Upper lobe of right lung (tissue), 1 donor: ENCODE data around the gene COL13A1. TPM values are rescaled to one million over a fixed set of nuclear protein-coding genes. Genes with fewer than 3 reads are reported as not detected.

ENCODE experiments used
- ATAC-seq: fragments of 200-7000 bp; cut with Tn5 transposase; one replicate; pipeline ENCODE4 v1.9.1; 2020; ENCODE audit warnings: mild to moderate bottlenecking, moderate library complexity
- DNase-seq: peaks from one replicate; pipeline ENCODE4 v3.0.0-alpha.2; 2020
- H3K27ac ChIP-seq: fragments of 200-600 bp; one replicate; pipeline ENCODE4 v1.8.0; 2022
- H3K27me3 ChIP-seq: fragments of 200-600 bp; one replicate; pipeline ENCODE4 v1.8.0; 2022; ENCODE audit warnings: mild to moderate bottlenecking
- H3K36me3 ChIP-seq: fragments of 200-600 bp; one replicate; pipeline ENCODE4 v1.8.0; 2022
- H3K4me1 ChIP-seq: fragments of 200-600 bp; one replicate; pipeline ENCODE4 v1.8.0; 2022
- H3K4me3 ChIP-seq: fragments of 200-600 bp; one replicate; pipeline ENCODE4 v1.8.0; 2022; ENCODE audit warnings: mild to moderate bottlenecking
- H3K9me3 ChIP-seq: fragments of 200-600 bp; one replicate; pipeline ENCODE4 v1.8.0; 2022
- intact Hi-C: fragments of 100-400 bp; cut with DNase I; formaldehyde crosslinking; loops from one replicate; pipeline ENCODE4 v1.11.0; 2022
- total RNA-seq: library from RNA; stranded (reverse); fragmentation: NEBNext Ultra II Directional; extraction: Animal tissue kit (Norgen Biotek cat#: 25700); gene quantifications from one replicate; pipeline ENCODE4 v1.2.1, GENCODE V29; 2021
- TF ChIP-seq, protein P1 (sequence below): fragments of 200-600 bp; IDR thresholded peaks from one replicate; pipeline ENCODE4 v1.8.0; 2022; ENCODE audit warnings: antibody characterized with exemption
- donor health status: DM: no; HTN: yes; CAD: no; lungs with severe emphysema.

Gene COL13A1
- total RNA-seq, 1 donor from 2014 or later: 13.5 TPM

- ATAC-seq (no peak), DNase-seq (no peak)
- TF ChIP-seq, protein P1, sequence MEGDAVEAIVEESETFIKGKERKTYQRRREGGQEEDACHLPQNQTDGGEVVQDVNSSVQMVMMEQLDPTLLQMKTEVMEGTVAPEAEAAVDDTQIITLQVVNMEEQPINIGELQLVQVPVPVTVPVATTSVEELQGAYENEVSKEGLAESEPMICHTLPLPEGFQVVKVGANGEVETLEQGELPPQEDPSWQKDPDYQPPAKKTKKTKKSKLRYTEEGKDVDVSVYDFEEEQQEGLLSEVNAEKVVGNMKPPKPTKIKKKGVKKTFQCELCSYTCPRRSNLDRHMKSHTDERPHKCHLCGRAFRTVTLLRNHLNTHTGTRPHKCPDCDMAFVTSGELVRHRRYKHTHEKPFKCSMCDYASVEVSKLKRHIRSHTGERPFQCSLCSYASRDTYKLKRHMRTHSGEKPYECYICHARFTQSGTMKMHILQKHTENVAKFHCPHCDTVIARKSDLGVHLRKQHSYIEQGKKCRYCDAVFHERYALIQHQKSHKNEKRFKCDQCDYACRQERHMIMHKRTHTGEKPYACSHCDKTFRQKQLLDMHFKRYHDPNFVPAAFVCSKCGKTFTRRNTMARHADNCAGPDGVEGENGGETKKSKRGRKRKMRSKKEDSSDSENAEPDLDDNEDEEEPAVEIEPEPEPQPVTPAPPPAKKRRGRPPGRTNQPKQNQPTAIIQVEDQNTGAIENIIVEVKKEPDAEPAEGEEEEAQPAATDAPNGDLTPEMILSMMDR: no peak
- no peaks in the 10 kb centered on the region for H3K4me1 ChIP-seq
- H3K27ac ChIP-seq: no peak overlapping the region
- no peaks in the 10 kb centered on the region for H3K36me3 ChIP-seq
- H3K4me3 ChIP-seq: no peak overlapping the region
- intact Hi-C loops: no loop called here
- H3K9me3 ChIP-seq: no peaks in the 10 kb centered on the region
- H3K27me3 ChIP-seq: no peaks in the 10 kb centered on the region
These were observed 136.9 kb downstream of the COL13A1 start for GRCh38 chr10:69938541-69938991.

DNA sequence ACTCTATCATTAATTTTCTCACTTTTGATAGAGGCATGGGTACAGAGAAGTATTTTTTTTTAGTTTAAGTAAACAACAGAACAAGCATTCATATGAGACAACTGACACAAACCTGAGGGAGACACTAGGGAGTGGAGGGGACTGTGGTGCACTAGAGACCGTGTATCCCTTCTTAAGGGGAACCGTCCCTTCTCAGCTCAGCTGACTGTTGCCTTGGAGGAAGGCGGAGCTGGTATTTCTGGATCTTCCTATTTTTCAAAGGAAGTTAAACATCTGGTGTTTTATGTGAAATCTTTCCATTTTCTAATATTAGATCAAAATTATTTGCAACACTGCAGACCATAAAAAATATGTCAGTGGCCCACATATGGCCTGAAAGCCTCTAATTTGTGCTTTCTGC is 137.4 kb downstream of the COL13A1 start:
- TF ChIP-seq, protein P1: no peak
- intact Hi-C loops: no loop called here
- Histone ChIP-seq H3K9me3 (no peaks in the 10 kb centered on the region), H3K36me3 (no peaks in the 10 kb centered on the region), H3K27ac (no peak overlapping the region), H3K4me3 (no peak overlapping the region), H3K27me3 (no peaks in the 10 kb centered on the region), H3K4me1 (no peaks in the 10 kb centered on the region)
- ATAC-seq: no peak
- no peak for DNase-seq

DNA sequence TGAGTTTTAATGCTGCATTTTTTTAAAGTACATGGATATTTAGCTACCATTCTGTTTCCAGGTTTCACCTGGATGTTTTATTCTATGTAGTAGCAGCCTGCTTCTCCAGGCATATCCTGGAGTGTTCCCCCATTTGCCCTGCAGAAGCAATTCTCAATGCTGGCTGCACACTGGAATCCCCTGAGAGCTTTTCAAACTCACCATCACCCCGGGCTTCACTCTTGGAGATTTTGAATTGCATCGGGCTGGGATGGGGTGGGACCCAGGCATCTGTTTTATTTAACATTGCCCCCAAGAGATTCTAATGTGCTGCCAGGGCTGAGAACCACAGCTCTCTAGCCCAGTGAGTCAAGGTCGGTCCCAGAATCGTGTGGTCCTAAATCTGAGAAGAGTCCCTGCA is 137.8 kb downstream of the COL13A1 start:
- intact Hi-C loops: no loop called here

DNA sequence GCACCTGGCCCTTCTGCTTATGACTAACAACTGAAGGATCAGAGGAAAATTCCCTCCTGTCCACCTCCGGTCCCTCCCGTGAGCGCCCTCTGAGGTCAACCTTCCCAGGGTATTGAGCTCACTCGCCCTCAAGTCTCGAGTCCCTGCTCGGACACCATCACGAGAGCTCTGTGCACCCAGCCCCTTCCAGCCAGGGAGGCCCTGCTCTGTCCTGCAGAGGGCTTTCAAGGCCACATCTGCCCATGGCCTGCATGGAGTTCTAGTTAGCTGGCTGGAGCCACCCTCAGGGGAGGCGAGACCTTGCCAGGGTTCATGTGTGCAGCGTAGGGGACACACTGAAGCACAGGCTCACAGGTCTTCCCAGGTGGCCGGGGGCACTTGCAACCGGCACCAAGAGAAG is 140.0 kb downstream of the COL13A1 start:
- ATAC-seq (no peak), DNase-seq (no peak)
- Histone ChIP-seq H3K9me3 (no peaks in the 10 kb centered on the region), H3K27ac (no peak overlapping the region), H3K36me3 (no peaks in the 10 kb centered on the region), H3K4me3 (no peak overlapping the region), H3K4me1 (no peaks in the 10 kb centered on the region), H3K27me3 (no peaks in the 10 kb centered on the region)
- TF ChIP-seq, protein P1: no peak
- intact Hi-C loops: no loop called here

More for the DNA sequence above, 137.8 kb downstream of the COL13A1 start:
- no peak for ATAC-seq
- DNase-seq: no peak
- Histone ChIP-seq H3K4me1 (no peaks in the 10 kb centered on the region), H3K36me3 (no peaks in the 10 kb centered on the region), H3K27me3 (no peaks in the 10 kb centered on the region), H3K27ac (no peak overlapping the region), H3K4me3 (no peak overlapping the region), H3K9me3 (no peaks in the 10 kb centered on the region)
- TF ChIP-seq, protein P1: no peak

GRCh38 chr10:69943292-69943820 is 141.7 kb downstream of the COL13A1 start:
- DNase-seq: no peak
- Histone ChIP-seq H3K4me1 (no peaks in the 10 kb centered on the region), H3K9me3 (no peaks in the 10 kb centered on the region), H3K27ac (no peak overlapping the region), H3K4me3 (no peak overlapping the region), H3K36me3 (no peaks in the 10 kb centered on the region), H3K27me3 (no peaks in the 10 kb centered on the region)
- TF ChIP-seq, protein P1: no peak
- intact Hi-C loops: no loop called here
- no peak for ATAC-seq

DNA sequence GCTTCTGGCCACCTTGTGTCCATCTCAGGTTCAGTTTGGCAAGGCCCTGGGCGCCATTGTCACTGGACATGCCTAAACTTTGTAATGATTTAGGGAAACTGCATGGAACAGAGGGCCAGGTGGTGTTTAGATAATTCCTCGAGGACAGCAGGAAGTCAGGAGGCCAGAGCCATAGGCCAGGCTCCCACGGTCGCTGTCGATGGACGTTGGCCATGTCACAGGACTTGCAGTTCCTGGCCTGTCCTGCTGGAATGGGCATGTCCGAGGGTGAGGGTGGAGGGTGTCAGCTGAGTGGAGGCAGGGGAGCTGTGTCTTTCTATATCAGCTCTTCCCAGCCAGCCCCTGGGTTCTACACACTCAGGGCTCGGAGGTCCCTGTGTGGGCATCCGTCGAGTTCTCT is 143.1 kb downstream of the COL13A1 start:
- TF ChIP-seq, protein P1: no peak
- no peak for ATAC-seq
- Histone ChIP-seq H3K4me3 (no peak overlapping the region), H3K27ac (no peak overlapping the region), H3K4me1 (no peaks in the 10 kb centered on the region), H3K36me3 (no peaks in the 10 kb centered on the region), H3K9me3 (no peaks in the 10 kb centered on the region), H3K27me3 (no peaks in the 10 kb centered on the region)
- DNase-seq: no peak
- intact Hi-C loops: no loop called here
